GM06990 (cell line): ENCODE data around the gene LTC4S.

Experiments used
- DNase-seq: peaks from one replicate; pipeline ENCODE4 v3.0.0-alpha.2; 2011; ENCODE audit not compliant: insufficient read length; ENCODE audit errors: extremely low read depth
- H3K27me3 ChIP-seq: replicated peaks from 2 replicates; pipeline ENCODE4 v1.6.0; 2011; ENCODE audit warnings: low read length; ENCODE audit not compliant: control insufficient read depth, insufficient read depth
- H3K36me3 ChIP-seq: 2 replicates; pipeline ENCODE4 v1.5.1; 2011; ENCODE audit warnings: low read length; ENCODE audit not compliant: control insufficient read depth, insufficient read depth
- H3K4me3 ChIP-seq: replicated peaks from 2 replicates; pipeline ENCODE4 v1.5.1; 2011; ENCODE audit warnings: low read depth, mild to moderate bottlenecking, control low read depth, low read length
- TF ChIP-seq, protein P1 (sequence below): IDR thresholded peaks from 2 replicates; pipeline ENCODE4 v1.5.1; 2011; ENCODE audit warnings: low read length, control low read depth, mild to moderate bottlenecking, inconsistent platforms; ENCODE audit not compliant: insufficient read depth, poor library complexity, severe bottlenecking

The LTC4S gene

DNA sequence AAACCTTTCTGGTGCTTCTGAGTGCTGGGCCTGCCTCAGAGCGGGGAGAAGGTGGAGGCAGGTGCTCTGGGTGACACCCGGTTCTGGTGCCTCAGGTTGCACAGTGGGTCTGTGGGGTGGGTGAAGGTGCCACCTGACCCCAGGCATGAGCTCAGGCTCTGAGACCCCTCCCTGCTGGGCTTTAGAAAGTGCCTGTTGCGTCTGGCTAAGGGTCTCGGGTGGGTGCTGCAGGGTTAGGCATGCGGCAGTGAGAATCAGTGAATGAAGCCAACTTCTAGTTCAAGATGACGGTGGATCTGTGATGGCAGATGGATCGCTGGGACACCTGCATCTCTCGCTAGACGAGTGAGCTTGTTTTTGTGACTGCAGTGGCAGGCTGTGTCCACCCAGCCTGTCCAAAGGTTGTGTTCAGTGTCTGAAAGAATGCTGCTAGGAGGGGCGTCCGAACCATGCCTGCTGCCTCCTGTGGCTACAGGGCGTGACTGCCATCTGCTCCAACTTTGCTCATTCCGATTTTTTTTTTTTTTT lies 31.9 kb downstream of the LTC4S start:
- Histone ChIP-seq H3K36me3 (peaks cover 34% of the 10 kb centered on the region), H3K4me3 (no peak overlapping the region)

DNA sequence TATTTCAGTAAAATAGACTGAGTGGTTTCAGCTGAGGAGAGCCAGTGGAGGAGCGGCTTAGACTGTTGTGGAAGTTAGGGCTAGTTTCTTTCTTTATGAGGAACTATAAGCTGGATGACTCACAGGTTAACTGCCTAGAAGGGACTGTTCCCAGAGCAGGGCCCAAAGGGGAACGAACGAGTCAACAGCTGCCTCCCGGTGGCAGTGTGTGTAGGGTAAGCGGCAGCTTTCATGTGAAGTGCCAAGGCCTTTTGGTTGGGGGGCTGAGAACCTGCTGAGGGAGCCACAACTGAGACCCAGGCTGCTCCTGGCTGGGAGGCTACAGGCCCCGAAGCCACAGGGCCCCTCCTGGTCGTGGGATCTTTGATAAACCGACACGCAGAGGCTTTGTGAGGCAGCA lies 33.9 kb downstream of the LTC4S start:
- Histone ChIP-seq H3K36me3 (peaks cover 44% of the 10 kb centered on the region), H3K27me3 (no peaks in the 10 kb centered on the region), H3K4me3 (no peak overlapping the region)
- TF ChIP-seq, protein P1, sequence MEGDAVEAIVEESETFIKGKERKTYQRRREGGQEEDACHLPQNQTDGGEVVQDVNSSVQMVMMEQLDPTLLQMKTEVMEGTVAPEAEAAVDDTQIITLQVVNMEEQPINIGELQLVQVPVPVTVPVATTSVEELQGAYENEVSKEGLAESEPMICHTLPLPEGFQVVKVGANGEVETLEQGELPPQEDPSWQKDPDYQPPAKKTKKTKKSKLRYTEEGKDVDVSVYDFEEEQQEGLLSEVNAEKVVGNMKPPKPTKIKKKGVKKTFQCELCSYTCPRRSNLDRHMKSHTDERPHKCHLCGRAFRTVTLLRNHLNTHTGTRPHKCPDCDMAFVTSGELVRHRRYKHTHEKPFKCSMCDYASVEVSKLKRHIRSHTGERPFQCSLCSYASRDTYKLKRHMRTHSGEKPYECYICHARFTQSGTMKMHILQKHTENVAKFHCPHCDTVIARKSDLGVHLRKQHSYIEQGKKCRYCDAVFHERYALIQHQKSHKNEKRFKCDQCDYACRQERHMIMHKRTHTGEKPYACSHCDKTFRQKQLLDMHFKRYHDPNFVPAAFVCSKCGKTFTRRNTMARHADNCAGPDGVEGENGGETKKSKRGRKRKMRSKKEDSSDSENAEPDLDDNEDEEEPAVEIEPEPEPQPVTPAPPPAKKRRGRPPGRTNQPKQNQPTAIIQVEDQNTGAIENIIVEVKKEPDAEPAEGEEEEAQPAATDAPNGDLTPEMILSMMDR, result no peak
- no peak for DNase-seq

More for the DNA sequence above, 31.9 kb downstream of the LTC4S start:
- no peaks in the 10 kb centered on the region for H3K27me3 ChIP-seq
- DNase-seq, result no peak
- TF ChIP-seq, protein P1, result no peak

DNA sequence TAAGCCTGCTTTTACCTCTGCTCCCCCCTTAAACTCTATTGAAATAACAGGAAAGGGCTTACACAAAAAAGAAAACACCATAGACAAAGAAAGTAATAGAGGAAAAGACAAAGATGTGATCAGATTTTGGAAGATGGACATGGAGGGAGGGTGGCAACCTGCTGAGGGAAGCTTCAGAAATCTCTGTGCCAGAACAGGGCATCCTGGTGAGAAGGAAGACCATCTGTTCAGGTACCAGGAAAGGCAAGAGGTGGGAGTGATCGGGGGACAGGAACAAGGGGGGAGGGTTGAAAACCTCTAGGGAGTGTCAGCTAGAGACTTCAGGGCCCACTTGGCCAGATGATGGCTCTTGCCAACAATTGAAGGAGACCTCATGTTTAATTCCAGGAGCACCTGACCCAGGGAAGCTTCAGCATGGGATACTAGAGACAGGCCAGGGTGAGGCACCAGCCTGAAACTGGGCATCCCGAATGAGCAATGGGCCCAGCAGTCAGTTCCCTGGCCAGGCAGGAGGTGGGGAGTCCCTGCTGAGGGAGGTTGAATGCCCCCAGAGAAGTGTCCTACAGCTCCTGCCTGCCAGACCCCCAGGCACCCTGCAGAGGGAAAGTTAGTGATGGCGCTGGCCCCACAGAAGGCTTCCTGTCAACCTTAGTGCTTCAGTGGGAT lies 35.1 kb downstream of the LTC4S start:
- Histone ChIP-seq H3K27me3 (no peaks in the 10 kb centered on the region), H3K4me3 (no peak overlapping the region), H3K36me3 (peaks cover 51% of the 10 kb centered on the region)
- TF ChIP-seq, protein P1, result no peak
- DNase-seq, result no peak

DNA sequence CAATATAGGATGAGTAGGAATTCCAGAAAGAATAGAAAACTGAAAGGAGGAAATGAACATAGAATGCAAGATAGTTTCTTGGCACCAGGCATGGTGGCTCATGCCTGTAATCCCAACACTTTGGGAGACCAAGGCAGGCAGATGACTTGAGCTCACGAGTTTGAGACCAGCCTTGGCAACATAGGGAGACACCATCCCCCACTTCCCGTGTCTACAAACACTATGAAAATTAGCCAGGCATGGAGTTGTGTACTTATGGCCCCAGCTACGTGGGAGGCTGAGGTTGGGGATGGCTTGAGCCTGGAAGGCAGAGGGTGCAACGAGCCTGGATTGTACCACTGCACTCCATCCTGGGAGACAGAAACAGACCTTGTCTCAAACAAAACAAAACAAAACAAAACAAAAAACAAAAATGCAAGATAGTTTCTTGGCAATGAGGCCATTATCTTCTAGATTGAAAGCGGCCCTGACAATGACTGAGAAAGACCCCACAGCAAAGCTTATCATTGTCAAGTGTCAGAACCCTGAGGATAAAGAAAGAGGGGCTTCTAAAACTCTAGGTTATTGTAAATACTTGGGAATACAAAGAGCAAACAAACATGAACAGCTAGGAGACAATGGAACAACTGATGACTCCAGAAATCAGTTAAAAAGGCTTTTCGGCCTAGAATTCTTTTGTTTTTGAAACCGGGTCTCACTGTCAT lies 36.1 kb downstream of the LTC4S start:
- no peak overlapping the region for H3K4me3 ChIP-seq
- peaks cover 46% of the 10 kb centered on the region for H3K36me3 ChIP-seq
- H3K27me3 ChIP-seq, result no peaks in the 10 kb centered on the region
- no peak for DNase-seq
- TF ChIP-seq, protein P1, result no peak

DNA sequence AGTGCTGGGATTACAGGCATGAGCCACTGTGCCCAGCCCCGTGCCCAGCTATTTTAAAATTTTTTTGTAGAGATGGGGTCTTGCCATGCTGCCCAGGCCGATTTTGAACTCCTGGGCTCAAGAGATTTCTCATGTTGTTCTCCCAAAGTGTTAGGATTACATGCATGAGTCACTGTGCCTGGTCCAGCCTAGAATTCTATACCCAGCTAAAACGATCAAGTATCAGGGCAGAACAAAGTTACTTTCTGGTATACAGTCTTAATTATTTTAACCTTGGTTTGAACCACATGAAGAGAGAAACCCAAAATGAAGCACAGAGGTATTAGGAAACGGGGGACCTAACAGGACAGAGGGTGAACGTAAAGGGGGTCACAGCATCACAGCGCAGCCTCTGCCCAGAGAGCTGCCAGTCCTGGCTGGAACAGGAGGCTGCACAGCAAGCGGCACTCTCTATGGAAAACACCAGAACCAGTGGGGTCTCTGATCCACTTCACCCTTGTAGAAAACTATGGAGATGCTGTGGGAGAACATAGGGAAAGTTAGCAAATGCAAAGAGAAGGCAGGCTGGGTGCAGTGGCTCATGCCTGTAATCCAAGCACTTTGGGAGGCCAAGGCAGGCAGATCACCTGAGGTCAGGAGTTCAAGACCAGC lies 37.2 kb downstream of the LTC4S start:
- Histone ChIP-seq H3K27me3 (no peaks in the 10 kb centered on the region), H3K36me3 (peaks cover 37% of the 10 kb centered on the region), H3K4me3 (no peak overlapping the region)
- no peak for DNase-seq
- TF ChIP-seq, protein P1, result no peak
